GM10266 (cell line): ENCODE results near the gene RXRG.

ENCODE experiments used
- DNase-seq: peaks from one replicate; pipeline ENCODE4 v3.0.0; 2012; ENCODE audit errors: extremely low spot score
- TF ChIP-seq, protein P1 (sequence below): IDR thresholded peaks from 2 replicates; pipeline ENCODE4 v1.5.1; 2012; ENCODE audit warnings: mild to moderate bottlenecking, low read depth; ENCODE audit not compliant: control insufficient read depth, insufficient read depth; ENCODE audit errors: missing control alignments

The RXRG gene

DNA sequence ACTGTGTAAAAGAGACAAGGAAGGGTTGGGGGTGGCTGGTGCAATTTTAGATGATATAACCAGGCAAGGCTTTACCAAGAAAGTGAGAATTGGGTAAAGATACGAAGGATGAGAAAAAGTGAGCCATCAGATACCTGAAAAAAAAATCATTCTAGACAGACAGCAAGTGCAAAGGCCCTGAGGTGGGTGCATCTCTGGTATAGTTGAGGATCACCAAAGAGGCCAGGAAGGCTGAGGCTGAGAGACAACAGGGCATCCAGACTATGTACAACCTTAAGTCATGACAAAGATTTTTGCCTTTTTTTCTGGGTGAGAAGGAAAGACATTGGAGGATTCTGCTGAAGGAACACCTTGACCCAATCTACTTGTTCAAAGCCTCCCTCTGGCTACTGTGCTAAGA, 29.9 kb downstream of the RXRG start:
- no peak for DNase-seq
- TF ChIP-seq, protein P1, sequence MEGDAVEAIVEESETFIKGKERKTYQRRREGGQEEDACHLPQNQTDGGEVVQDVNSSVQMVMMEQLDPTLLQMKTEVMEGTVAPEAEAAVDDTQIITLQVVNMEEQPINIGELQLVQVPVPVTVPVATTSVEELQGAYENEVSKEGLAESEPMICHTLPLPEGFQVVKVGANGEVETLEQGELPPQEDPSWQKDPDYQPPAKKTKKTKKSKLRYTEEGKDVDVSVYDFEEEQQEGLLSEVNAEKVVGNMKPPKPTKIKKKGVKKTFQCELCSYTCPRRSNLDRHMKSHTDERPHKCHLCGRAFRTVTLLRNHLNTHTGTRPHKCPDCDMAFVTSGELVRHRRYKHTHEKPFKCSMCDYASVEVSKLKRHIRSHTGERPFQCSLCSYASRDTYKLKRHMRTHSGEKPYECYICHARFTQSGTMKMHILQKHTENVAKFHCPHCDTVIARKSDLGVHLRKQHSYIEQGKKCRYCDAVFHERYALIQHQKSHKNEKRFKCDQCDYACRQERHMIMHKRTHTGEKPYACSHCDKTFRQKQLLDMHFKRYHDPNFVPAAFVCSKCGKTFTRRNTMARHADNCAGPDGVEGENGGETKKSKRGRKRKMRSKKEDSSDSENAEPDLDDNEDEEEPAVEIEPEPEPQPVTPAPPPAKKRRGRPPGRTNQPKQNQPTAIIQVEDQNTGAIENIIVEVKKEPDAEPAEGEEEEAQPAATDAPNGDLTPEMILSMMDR: no peak

DNA sequence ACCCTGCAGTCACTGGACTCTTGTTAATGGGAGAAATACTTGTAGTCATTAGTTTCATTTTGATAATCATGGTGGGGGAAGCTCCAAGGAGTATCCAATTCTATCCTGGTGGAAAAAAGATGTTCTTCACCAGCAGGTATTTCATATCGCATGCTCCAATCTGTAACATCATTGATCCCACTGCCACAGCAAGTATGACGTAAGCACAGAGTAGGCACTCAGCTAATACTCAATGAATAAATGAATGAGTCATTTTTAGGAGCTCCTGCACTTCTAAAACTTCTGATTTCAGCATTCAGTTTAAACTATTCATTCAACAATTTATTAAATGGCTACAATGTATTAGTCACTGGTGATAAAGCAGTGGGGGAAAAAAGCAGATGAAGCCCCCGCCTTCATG, 30.3 kb downstream of the RXRG start:
- no peak for DNase-seq
- TF ChIP-seq, protein P1: no peak

DNA sequence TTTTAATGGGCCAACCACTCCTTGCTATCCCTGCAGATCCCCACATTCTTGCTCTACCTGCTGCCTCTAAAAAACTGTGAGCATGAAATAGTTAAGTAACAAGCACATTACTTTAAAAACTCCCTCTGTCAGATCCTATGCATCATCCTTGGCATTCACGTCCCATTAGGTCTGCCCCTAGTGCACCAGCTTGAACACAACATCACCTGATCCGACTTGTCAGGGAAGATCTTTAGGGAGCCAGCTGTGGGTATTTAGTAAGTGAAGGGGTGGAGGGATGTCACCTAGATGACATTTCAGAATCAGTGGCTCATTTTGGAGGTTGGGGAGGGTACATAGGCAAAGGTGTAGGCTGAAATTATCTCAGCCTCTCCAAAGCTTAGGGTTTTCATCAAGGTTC, 33.5 kb downstream of the RXRG start:
- DNase-seq: no peak
- TF ChIP-seq, protein P1: no peak

DNA sequence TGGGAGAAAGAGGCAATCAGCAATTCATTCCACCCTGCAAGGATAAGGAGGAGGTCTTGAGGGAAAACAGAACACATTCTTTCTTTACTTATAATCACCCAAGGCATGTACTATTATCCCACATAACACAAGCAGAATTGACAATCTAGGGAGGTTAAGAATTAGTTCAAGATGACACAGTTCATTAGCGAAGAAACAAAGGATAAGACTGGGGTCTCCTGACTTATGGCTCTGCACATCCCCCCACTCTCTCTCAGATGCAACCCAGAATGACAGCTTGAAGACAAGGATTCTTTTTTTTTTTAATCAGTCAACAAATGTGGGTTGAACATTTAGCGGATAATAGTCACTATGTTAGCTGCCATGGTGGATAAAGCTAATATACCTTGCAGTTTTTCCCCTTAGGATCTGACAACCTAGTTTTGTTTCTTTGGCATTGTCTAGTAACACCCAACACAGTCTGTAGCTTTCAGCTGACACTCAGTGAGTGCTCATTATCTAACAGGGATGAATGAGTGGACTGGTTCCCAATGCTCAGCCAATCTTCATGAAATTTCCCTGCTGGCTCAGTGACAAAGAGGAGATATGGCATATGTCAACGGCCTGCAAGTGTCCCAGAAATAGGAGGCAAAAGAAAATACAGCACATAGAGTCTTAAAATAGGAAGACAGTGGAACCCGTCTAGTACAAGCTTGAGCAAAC, 35.1 kb downstream of the RXRG start:
- DNase-seq: no peak
- TF ChIP-seq, protein P1: no peak

DNA sequence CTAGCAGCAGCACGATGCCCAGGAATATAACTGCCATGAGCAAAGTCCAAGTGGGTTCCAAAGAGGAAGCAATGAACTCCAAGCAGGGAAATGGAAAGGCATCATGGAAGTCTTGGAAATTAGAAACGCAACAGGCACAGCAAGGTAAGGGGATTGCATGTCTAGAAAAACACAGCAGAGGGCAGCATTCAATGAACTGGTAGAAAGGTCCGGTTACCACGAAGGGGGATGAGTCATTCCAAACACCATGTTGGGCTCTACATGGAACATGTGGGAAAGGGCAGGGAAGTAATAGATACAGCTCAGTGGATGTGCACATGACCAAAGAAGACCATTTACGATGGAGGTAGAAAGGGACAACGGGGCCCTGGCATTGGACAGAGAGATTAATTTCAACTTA, 36.4 kb downstream of the RXRG start:
- TF ChIP-seq, protein P1: no peak
- no peak for DNase-seq

DNA sequence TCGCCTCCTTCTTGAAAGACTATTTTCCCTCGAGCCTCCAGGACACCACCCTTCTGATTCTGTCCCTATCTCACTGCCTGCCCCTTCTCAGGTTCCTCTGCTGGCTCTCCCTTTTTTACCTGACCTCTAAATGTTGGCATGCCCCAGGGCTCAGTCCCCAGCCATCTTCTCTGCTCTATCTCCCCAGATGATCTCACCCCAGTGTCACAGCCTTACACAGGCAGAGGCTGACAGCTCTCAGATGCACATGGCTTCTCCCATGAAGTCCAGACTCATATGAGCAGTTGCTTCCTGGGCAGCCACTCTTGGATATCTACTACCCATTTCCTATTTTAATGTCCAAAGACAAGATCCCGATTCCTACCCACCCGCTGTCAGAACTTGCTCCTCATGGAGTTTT, 37.5 kb downstream of the RXRG start:
- no peak for DNase-seq
- TF ChIP-seq, protein P1: no peak

DNA sequence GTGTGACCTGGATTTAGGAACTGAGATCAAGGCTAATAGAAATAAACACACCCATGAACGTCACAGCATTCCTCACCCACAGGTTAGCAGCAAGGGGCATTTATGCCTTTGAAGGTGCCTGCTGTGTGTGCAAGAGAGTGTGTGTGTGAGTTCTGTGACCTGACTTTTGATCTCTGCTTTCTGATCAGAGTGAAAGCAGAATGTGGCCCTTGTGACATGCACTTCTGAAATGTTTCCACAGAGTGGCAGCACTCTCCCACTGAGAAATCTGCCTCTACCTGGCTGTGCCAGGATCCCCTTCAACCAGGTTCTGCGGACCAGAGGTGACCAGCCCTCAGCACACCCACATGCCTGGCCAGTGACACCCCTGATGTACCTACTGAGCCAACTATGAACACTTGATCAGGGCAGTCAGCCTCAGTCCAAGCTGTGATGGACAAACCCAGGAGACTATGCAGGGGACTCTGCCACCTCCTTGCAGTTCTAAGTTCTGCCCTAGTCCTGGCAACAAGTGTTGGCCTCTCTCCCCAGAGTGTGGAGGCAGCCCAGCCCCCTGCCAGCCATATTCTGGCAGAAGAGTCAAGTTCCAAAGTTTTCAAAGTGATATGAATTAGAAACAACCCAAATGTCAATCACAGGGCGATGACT, 41.0 kb downstream of the RXRG start:
- DNase-seq: peak; percentile 29
- TF ChIP-seq, protein P1: peak; percentile 60
